HL-60 (cell line): ENCODE results near the gene CCDC182.

ENCODE experiments used
- GABPA ChIP-seq: IDR thresholded peaks from 2 replicates; pipeline ENCODE4 v1.6.1; 2012; ENCODE audit warnings: low read depth
- SPI1 ChIP-seq: IDR thresholded peaks from 2 replicates; pipeline ENCODE4 v1.6.1; 2012; ENCODE audit warnings: low read depth, mild to moderate bottlenecking, borderline replicate concordance
- TF ChIP-seq, protein P1 (sequence below): IDR thresholded peaks from one replicate; pipeline ENCODE4 v1.5.1; 2011; ENCODE audit warnings: low read length, control low read depth, inconsistent platforms; ENCODE audit not compliant: insufficient read depth
- TF ChIP-seq, protein P2 (sequence below): IDR thresholded peaks from 2 replicates; pipeline ENCODE4 v1.6.1; 2012; ENCODE audit warnings: low read depth; ENCODE audit not compliant: insufficient replicate concordance

DNA sequence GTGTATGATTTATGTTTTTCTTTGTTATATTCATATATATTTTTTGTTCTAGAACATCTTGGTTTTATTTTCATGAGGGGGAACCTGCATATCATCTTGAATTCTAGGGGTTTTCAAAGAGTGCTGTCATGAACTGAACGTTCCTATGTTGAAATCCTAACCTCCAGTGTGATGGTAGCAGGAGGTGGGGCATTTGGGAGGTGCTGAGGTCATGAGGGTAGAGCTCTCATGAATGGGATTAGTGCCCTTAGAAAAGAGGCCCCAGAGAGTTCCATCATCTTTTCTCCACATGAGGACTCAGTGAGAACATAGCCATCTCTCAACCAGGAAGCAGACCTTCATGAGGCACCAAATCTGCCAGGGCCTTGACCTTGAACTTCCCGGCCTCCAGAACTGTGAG, 34.6 kb upstream of the CCDC182 start:
- TF ChIP-seq, protein P1, sequence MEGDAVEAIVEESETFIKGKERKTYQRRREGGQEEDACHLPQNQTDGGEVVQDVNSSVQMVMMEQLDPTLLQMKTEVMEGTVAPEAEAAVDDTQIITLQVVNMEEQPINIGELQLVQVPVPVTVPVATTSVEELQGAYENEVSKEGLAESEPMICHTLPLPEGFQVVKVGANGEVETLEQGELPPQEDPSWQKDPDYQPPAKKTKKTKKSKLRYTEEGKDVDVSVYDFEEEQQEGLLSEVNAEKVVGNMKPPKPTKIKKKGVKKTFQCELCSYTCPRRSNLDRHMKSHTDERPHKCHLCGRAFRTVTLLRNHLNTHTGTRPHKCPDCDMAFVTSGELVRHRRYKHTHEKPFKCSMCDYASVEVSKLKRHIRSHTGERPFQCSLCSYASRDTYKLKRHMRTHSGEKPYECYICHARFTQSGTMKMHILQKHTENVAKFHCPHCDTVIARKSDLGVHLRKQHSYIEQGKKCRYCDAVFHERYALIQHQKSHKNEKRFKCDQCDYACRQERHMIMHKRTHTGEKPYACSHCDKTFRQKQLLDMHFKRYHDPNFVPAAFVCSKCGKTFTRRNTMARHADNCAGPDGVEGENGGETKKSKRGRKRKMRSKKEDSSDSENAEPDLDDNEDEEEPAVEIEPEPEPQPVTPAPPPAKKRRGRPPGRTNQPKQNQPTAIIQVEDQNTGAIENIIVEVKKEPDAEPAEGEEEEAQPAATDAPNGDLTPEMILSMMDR: no peak
- TF ChIP-seq SPI1 (no peak), GABPA (no peak)
- TF ChIP-seq, protein P2, sequence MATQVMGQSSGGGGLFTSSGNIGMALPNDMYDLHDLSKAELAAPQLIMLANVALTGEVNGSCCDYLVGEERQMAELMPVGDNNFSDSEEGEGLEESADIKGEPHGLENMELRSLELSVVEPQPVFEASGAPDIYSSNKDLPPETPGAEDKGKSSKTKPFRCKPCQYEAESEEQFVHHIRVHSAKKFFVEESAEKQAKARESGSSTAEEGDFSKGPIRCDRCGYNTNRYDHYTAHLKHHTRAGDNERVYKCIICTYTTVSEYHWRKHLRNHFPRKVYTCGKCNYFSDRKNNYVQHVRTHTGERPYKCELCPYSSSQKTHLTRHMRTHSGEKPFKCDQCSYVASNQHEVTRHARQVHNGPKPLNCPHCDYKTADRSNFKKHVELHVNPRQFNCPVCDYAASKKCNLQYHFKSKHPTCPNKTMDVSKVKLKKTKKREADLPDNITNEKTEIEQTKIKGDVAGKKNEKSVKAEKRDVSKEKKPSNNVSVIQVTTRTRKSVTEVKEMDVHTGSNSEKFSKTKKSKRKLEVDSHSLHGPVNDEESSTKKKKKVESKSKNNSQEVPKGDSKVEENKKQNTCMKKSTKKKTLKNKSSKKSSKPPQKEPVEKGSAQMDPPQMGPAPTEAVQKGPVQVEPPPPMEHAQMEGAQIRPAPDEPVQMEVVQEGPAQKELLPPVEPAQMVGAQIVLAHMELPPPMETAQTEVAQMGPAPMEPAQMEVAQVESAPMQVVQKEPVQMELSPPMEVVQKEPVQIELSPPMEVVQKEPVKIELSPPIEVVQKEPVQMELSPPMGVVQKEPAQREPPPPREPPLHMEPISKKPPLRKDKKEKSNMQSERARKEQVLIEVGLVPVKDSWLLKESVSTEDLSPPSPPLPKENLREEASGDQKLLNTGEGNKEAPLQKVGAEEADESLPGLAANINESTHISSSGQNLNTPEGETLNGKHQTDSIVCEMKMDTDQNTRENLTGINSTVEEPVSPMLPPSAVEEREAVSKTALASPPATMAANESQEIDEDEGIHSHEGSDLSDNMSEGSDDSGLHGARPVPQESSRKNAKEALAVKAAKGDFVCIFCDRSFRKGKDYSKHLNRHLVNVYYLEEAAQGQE: no peak
